ENCODE measurements around the gene JUN. TPM values are rescaled to one million over a fixed set of nuclear protein-coding genes. Genes with fewer than 3 reads are reported as not detected.

JUN gene
- total and polyA plus RNA-seq, 2 of the 4 experiments (the other 2 are of a cell fraction): 46.6 to 89.1 TPM

DNA sequence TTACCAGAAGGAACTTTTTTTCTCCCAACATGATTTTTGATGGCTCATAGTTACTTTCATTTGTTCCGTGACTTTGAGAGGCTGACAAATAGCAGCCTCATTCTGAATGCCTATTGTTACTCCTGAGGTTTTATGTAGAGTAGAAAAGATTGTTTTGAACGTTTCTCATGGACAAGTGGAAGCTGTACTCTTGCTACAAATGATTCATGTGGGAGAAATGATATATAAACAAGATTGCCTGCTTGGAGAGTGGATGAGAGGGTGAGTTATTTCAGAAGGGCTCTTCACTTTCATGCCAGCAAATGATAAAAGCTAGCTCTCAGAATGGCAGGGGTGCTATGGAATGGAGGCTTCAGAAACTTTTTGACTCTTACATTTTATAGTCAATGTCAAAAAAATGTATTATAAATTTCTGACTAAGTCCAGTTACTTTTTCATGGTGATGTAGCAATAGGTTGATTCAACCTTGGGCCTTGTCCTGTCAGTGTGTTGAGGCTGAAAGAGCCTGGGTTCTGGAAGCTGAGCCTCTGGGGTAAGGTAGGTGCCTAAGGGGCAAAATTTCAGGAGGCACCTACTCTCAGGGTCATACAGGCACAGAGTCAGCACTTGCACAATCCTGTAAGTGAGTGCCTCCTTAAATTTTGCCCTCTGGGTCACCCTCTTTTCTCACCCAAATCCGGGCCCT, 19.4 kb downstream of the JUN start (continued):
- TF ChIP-seq MAZ (IDR thresholded peaks at IDR 0.05; ENCODE audit: borderline replicate concordance, low read depth, low read length) (0 out of 2 replicates have a peak, but pooled peaks have one; percentile 35), MAFK (IDR thresholded peaks at IDR 0.05; ENCODE audit: low read depth, low read length) (no peak; the same call in 1 of the 2 replicates)

GRCh38 chr1:58763214-58763613, 20.6 kb downstream of the JUN start:
- peak overlapping the region; percentile 99 for H3K18ac ChIP-seq (ENCODE audit: low read depth, low read length)
- H4K5ac ChIP-seq (ENCODE audit: low read depth, low read length): peak overlapping the region; percentile 95
- no peaks in the 10 kb centered on the region for H3K27me3 ChIP-seq (ENCODE audit: control insufficient read depth, insufficient read depth, low read length)
- CTCF ChIA-PET: no interaction called here
- H3K23ac ChIP-seq (ENCODE audit: low read depth, low read length): peak overlapping the region; percentile 100
- peak overlapping the region; percentile 9 for H2AFZ ChIP-seq (replicated peaks; ENCODE audit: low read length, poor library complexity)
- H3K4me3 ChIP-seq (ENCODE audit: insufficient read depth, low read depth, low read length): no peak overlapping the region
- no CpG with 5 or more reads among the region's 3 CpGs for WGBS, 2 experiments (ENCODE audit: extremely low coverage in 2 of 2, insufficient read length in 1 of 2)
- in situ Hi-C loops (cut with MboI; ENCODE audit: low sequenced_read_pairs) (no loop called here), dilution Hi-C loops (cut with HindIII; ENCODE audit: low sequenced_read_pairs, unreplicated experiment) (no loop called here), intact Hi-C loops (cut with micrococcal nuclease) (loop anchor here (10.0 kb wide), 1 partner anchor 68 kb away; no protein-coding TSS in a partner anchor)
- H2AK5ac ChIP-seq (ENCODE audit: low read depth, low read length): peak overlapping the region; percentile 99
- ATAC-seq (ENCODE audit: low read depth) (peak; percentile 76), DNase-seq (peak; percentile 87)
- peak overlapping the region; percentile 90 for H2AK9ac ChIP-seq (replicated peaks; ENCODE audit: low read depth, low read length, poor library complexity)
- no peaks in the 10 kb centered on the region for H3K36me3 ChIP-seq (ENCODE audit: control insufficient read depth, insufficient read depth, low read length)
- H3K4ac ChIP-seq (ENCODE audit: low read depth, low read length): peak overlapping the region; percentile 100
- H2BK5ac ChIP-seq (ENCODE audit: low read depth, low read length, poor library complexity, severe bottlenecking): peak overlapping the region; percentile 100
- peak overlapping the region; percentile 69; the same call in 1 of the 2 replicates for H3K9ac ChIP-seq (ENCODE audit: low read depth, low read length)
- peak overlapping the region; percentile 76 for H3K4me2 ChIP-seq (ENCODE audit: low read depth, low read length)
- POLR2A ChIA-PET (ENCODE audit: unreplicated experiment): interaction anchor here (0.7 to 1.5 kb wide), 4 partner anchors 8 to 15 kb away, joined by 3 to 5 read pairs (median 4); no protein-coding TSS in a partner anchor
- peaks cover 11% of the 10 kb centered on the region for H3K9me1 ChIP-seq (ENCODE audit: insufficient read depth, low read length)
- H3K4me1 ChIP-seq (ENCODE audit: control insufficient read depth, insufficient read depth, low read length): peaks cover 25% of the 10 kb centered on the region
- H3K27ac ChIP-seq (ENCODE audit: insufficient read depth, low read length): peak overlapping the region; percentile 88
- peak overlapping the region; percentile 100 for H3K56ac ChIP-seq (ENCODE audit: extremely low read depth, insufficient read depth, low read length)
- H2BK15ac ChIP-seq (ENCODE audit: low read depth, low read length): peak overlapping the region; percentile 100
- H4K8ac ChIP-seq (ENCODE audit: low read depth in 2 of 2, low read length in 2 of 2): peak overlapping the region; percentile 95 to 99
- H3K9me3 ChIP-seq (ENCODE audit: control insufficient read depth, insufficient read depth, low read length): no peaks in the 10 kb centered on the region
- H4K20me1 ChIP-seq (ENCODE audit: insufficient read depth, low read length): no peaks in the 10 kb centered on the region
- H3K79me1 ChIP-seq (ENCODE audit: low read depth in 1 of 2, low read length in 2 of 2): peaks cover 0 to 18% of the 10 kb centered on the region in 2 experiments; a peak in 2 of 4 replicates
- H4K91ac ChIP-seq (ENCODE audit: insufficient read depth, low read depth, low read length): peak overlapping the region; percentile 100
- TF ChIP-seq CHD1 (IDR thresholded peaks at IDR 0.05; ENCODE audit: low read depth, low read length) (no peak), BHLHE40 (IDR thresholded peaks at IDR 0.05; ENCODE audit: low read depth, low read length) (0 out of 2 replicates have a peak, but pooled peaks have one; percentile 31), POLR2A (IDR thresholded peaks at IDR 0.05; ENCODE audit: low read depth, low read length) (peak; percentile 50)
- TF ChIP-seq, protein P1, sequence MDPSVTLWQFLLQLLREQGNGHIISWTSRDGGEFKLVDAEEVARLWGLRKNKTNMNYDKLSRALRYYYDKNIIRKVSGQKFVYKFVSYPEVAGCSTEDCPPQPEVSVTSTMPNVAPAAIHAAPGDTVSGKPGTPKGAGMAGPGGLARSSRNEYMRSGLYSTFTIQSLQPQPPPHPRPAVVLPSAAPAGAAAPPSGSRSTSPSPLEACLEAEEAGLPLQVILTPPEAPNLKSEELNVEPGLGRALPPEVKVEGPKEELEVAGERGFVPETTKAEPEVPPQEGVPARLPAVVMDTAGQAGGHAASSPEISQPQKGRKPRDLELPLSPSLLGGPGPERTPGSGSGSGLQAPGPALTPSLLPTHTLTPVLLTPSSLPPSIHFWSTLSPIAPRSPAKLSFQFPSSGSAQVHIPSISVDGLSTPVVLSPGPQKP (IDR thresholded peaks at IDR 0.05; ENCODE audit: borderline replicate concordance, low read depth, low read length): no peak
- H2BK120ac ChIP-seq (ENCODE audit: low read depth, low read length): peak overlapping the region; percentile 100
- BruUV-seq (replicated peaks): no TSS peak
- peak overlapping the region; percentile 100 for H2BK20ac ChIP-seq (ENCODE audit: low read depth, low read length)
- peak overlapping the region; percentile 100 for H3K14ac ChIP-seq (replicated peaks; ENCODE audit: low read depth, low read length)

All from IMR-90 (cell line).